ENCODE data around the gene KCNIP4. TPM values are rescaled to one million over a fixed set of nuclear protein-coding genes. Genes with fewer than 3 reads are reported as not detected.

KCNIP4 gene
- total and polyA plus RNA-seq, 2 of the 8 experiments (the other 6 are each of a cell fraction or from before 2014, with no cell fraction given) = 0.06 TPM; not detected in 1

DNA sequence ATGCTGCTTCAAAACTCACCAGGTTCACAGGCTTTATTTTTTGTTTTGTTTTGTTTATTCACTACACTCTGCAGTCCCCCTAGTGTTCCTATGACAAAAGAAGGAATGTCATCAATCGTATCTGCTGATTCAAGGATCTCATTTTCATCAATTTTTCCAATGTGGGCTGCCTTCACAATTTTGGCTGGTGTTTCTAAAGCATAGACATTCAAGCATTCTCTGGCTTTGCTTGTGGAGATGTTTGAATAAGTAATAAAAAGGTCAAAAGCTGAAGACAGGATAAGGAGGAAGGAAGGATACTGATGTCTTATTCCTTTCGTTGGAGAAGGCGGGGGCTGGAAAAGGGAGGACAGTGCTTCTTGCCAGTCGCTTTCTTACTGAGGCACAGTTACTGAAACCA, 12.2 kb upstream of the KCNIP4 start (continued):
- TF ChIP-seq CHD7 (IDR thresholded peaks at IDR 0.05; ENCODE audit: insufficient replicate concordance, low read length) (no peak), SIN3A (conservative IDR thresholded peaks at IDR 0.05 in 1 of 2, IDR thresholded peaks at IDR 0.05 in 1 of 2; ENCODE audit: low read depth in 1 of 2, low read length in 2 of 2) (no peak), RFX5 (IDR thresholded peaks at IDR 0.05; ENCODE audit: borderline replicate concordance, low read depth, low read length) (no peak), ZNF274 (IDR thresholded peaks at IDR 0.05; ENCODE audit: borderline replicate concordance, extremely low read depth, low read length) (no peak), SIX5 (IDR thresholded peaks at IDR 0.05; ENCODE audit: low read depth, low read length) (no peak), YY1 (IDR thresholded peaks at IDR 0.05; ENCODE audit: low read depth, low read length) (no peak), BRCA1 (IDR thresholded peaks at IDR 0.05; ENCODE audit: low read depth, low read length) (no peak), TAF1 (IDR thresholded peaks at IDR 0.05; ENCODE audit: low read depth, low read length) (no peak)
- TF ChIP-seq, protein P1, sequence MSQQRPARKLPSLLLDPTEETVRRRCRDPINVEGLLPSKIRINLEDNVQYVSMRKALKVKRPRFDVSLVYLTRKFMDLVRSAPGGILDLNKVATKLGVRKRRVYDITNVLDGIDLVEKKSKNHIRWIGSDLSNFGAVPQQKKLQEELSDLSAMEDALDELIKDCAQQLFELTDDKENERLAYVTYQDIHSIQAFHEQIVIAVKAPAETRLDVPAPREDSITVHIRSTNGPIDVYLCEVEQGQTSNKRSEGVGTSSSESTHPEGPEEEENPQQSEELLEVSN (IDR thresholded peaks at IDR 0.05) = no peak

Measured in H1 (cell line).